NCI-H446 (cell line): ENCODE data around the gene DPF1.

Source experiments
- DNase-seq, 2 experiments: peaks; one replicate each; lab custom pipeline; 2025; lab: John Stamatoyannopoulos, UW

Gene DPF1

DNA sequence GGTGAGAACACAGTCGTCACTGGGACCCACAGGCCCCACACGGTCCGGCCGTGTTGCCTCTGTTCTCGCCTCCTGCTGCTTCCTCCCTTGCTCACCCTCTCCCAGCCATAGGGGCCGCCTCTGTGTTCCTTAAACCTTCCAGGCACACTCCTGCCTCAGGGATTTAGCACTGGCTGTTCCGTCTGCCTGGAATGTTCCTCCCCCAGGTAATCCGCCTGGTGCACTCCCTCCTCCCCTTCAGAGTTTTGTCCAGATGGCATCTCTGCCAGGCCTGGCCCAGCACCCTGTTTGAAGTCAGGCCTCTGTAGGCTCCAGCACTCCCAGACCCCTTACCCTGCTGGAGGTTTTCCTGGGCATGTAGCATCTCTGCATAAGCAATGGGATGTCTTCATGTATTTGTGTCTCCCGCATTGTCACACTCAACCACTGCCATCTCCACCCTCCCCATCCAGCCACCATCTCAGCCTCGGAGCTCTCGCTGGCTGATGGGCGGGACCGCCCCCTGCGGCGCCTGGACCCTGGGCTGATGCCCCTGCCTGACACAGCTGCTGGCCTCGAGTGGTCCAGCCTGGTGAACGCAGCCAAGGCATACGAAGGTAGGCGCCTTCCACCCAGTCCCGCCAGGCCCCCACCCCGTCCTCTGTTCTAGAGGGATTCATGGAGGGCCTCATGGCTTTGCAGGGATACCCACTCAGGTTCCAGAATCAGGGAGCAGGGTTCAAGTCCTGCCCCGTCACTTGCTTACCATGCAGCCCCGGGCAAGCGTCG, 25.9 kb downstream of the DPF1 start:
- no peak for DNase-seq

DNA sequence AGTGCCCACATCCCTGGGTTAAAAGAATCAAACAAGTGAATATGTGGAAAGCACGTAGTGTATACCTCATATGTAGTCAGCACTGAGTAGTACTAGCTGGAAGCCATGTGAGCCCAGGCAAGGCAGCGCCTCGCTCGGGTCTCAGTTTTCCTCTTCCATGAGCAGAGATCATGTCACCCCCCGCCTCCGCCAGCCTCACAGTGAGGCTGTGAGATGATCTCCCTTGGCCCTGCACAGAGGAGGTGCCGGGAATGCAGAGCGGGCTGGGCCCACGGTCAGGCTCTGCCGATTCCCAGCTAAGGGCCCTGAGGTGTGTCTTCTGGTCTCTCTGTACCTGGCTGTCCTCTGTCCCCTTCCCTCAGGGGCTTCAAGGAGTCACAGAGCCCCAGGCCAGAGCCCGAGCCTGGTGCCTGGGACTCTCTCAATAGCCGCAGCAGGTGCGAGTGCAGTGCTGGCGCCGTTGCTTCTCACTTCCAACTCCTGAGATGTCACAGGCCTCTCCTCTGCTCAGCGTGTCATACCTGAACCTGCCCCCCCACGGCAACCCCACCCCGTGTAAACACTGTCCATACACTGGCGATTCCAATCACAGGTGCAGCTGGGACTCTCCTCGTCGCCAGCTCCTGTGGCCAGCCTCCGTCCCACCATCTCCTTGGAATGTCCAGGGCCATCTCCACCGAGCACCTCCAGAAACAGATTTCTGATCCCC, 26.9 kb downstream of the DPF1 start:
- no peak for DNase-seq

DNA sequence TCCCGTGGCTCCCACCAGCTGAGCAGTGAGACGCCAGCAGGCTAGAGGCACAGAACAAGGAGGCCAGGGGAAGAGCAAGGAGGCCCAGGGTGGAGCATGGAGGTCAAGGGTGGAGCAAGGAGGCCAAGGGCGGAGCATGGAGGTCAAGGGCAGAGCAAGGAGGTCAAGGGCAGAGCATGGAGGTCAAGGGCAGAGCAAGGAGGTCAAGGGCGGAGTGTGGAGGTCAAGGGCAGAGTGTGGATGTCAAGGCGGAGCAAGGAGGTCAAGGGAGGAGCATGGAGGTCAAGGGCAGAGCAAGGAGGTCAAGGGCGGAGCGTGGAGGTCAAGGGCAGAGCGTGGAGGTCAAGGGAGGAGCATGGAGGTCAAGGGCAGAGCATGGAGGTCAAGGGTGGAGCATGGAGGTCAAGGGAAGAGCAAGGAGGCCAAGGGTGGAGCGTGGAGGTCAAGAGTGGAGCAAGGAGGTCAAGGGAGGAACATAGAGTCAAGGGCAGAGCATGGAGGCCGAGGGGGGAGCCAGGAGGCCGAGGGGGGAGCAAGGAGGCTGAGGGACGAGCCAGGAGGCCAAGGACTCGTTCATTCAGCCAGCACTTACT, 27.7 kb downstream of the DPF1 start:
- DNase-seq = no peak

DNA sequence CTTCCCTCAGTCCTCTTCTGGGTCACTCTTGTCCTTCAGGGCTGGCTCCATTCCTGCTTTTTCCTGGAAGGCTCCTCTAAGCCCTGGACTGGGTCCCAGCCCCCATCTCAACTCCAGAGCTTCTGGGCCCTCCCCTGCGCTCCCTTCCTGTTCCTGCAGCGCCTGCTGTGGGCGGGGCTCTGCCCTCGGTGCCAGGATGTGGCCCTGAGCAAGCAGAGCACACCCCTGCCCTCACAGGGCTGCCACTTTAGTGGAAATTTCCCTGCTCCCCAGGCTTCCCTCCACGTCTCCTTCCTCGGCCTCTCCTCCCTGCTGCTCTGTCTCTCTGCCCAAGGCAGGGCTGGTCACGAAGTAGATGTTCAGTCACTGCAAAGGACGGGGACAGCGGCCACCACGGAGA, 28.8 kb downstream of the DPF1 start:
- DNase-seq = no peak

DNA sequence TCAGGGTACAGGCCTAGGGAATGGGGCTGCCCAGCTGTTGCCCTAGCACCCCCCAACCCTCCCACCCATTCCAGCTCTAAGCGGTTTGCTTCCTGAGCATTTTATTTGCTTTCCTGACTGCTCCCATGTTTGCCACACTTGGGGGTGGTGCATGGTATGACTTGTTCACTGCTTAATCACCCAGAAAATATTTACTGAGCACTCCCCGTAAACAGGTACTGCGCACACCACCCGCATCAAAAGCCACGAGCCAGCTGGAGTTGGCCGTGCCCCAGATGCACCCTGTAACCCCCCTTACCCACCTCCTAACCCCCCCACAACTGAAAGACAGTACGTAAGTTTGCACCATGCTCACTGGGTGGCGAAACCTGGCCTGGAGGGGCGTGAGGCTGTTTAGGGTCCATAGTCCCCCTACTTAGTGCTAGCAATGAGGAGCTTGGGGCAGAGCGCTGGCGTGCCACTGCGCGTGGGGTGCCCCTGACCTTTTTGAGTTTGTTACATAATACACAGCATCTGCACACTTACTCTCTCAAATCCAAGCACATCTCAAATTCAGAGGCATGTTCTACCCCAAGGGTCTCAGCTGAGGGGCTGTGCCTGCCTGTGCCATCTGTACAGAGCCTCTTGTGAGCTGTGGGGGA, 29.8 kb downstream of the DPF1 start:
- DNase-seq = no peak

DNA sequence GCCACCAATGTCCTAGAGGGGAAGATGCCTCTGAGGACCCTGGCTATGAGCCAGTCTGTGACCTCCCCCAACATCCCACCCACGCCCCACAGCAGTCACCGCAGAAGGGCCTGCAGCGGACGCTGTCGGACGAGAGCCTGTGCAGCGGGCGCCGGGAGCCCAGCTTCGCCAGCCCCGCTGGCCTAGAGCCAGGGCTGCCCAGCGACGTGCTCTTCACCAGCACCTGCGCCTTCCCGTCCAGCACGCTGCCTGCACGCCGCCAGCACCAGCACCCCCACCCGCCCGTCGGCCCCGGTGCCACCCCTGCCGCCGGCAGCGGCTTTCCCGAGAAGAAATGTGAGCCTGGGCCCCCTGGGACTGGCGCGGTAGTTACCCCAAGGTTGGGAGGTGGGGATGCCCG, 30.6 kb downstream of the DPF1 start:
- DNase-seq = no peak

DNA sequence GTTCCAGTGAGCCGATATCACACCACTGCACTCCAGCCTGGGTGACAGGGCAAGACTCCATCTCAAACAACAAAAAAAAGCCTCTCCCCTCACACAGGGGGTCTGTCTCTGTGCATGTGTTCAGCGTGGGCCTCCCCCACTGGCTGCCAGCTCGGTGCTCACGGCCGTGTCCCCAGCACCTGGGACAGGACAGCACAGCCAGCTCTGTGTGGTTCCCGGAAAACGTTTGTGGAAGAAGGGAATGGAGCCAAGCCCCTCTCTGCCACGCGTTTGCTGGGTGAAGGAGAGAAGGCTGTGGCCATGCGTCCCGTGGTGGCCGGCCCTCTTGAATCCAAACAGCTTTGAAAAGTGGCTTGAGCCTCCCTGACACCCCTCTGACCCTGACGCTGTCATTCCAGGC, 32.3 kb downstream of the DPF1 start:
- DNase-seq = no peak

DNA sequence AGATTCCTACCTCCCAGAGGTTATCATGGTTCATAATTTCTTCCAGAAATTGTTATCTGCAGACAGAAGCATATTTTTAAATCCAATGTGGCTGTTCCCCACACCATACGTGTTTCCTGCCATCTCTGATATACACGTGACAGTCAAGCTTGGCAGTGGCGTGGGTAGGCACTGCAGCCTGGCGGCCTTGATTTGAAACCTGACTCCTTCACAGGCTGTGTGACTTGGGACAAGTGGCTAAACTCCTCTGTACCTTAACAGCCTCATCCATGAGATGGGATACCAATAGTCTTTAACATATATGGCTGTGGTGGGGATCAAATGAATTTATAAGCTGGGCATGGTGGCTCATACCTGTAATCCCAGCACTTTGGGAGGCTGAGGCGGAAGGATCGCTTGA, 33.2 kb downstream of the DPF1 start:
- DNase-seq = no peak

DNA sequence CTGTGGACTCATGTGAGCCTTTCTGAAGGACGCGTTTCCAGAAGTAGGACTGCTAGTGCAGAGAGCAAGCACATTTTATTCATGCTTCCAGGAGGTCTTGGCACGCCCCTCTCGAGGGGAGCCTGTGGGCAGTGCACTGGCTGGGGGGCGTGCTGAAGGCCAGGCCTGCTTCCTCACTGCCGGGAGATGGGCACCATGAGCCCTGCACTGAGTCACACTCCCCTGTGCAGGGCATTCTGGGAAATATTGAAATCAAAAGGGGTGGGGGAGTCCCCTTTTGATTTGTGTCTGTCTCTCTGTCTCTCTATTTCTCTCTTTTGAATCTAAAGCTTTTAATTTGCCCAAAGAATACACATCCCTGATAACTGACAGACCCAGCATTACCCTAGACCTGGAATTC, 34.0 kb downstream of the DPF1 start:
- no peak for DNase-seq

DNA sequence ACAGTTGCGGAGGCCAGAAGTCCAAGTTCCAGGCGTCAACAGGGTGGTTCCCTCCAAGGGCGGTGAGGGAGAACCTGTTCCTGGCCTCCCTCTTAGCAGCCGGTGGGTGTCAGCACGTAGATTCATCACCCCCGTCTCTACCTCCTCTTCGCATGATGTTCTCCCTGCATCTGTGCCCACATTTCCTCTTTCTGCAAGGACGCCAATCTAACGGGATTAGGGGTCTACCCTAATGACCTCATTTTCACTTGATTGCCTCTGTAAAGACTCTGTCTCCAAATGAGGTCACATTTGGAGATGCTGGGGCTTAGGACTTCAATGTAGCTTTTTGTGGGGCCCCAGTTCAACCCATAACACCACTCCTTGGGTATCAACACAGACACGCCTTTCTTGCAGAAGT, 38.5 kb downstream of the DPF1 start:
- DNase-seq = no peak

DNA sequence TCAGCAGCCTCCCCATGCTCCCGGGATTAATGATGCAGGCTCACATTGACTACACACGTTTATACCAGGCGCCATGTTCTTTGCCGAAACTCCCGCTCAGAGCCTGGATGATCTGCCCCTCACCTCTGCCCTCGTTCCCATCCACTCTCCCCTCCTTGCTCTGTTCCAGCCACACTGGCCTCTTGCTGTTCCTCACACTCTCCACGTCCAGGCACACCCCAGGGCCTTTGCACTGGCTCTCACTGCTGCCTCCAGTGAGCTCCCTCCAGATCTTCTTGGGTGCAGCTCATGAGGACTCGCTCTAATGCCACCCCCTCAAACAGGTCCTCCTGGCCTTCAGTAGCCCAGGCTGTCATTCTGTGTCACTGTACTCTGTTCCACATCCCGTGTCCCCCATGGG, 39.2 kb downstream of the DPF1 start:
- DNase-seq = no peak

DNA sequence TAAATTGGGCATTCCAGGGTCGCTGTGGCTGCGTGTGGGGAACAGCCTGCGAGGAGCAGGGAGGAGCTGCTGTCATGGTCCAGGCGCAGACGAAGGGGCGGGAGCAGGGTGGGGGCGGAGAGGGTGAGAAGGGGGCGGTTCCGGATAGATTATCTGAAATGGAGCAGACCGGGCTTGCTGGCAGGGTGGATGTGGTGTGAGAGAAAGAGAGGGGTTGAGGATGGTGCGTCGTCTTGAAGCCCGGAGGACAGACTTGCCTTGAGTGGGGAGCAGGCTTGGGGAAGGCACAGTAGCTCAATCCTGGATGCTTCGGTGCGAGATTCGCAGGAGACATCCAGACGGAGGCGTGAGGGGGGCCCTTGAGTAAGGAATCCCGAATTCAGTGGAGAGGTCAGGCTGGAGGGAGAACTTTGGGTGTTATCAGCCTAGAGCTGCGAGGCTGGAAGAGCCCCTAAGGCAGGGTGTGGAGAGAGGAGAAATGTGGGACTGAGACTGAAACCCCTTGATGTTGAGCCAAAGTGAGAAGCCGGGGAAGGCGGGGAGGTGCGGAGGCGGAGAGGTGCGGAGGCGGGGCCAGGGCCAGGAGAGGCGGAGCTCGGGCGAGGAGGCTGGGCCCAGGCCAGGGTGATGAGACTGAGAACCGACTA, 40.6 kb downstream of the DPF1 start:
- DNase-seq = no peak

DNA sequence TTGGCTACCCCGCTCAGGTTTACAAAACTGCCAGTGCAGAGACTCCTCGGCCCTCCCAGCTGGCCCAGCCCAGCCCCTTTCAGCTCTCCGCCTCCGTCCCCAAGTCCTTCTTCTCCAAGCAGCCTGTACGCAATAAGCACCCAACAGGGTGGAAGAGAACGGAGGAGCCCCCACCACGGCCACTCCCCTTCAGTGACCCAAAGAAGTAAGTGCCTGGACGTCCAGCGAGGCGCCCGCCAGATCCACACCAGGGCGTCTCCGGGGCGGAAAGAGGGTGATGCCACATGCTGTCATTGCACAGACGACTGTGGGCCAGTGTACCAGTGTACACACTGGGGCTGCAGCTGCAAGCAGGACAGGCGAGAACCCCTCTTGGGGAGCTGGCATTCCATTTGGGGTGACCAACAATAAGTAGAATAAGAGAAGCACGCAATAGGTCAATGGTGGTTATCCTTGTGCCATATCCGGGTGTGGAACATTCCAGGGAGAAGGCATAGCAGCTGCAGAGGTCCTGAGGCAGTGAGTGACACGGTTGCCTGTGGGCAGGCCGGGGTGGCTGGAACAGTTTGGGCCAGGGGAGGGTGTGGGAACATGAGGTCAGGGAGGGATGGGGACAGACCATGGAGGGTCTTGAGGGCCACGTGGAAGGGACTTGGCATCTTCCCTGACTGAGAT, 41.3 kb downstream of the DPF1 start:
- no peak for DNase-seq

DNA sequence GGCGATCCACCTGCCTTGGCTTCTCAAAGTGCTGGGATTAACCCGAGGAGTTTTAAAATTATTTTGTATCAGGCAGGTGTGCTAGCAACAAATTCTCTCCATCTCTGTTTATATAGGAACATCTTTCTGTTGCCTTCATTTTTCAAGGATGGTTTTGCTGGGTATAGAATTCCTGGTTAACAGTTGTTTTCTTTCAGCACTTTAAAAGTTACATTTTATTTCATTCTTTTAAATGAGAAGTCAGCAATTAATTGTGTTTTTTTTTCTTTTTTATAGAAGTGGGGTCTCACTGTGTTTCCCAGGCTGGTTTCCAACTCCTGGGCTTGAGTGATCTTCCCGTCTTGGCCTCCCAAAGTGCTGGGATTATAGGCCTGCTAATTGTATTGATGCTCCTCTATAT, 44.0 kb downstream of the DPF1 start:
- no peak for DNase-seq

DNA sequence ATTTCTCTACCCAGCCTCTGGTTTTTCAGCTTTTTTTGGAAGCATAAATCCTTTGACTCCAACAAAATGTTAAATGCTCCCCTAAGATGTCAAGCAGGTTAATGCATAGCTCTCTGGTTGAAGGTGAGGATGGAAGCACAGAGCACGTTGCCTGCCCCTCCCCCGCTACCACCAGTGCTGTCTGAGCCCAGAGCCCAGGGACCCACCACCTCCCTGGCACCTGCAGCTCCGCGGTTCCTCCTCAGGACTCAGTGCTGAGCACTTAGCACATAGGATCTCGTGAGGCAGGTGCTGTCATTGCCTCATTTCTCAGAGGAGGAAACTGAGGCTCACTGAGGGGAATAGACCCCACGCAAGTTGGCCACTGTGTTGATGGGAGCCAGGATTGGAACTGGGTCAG, 48.6 kb downstream of the DPF1 start:
- DNase-seq = no peak

DNA sequence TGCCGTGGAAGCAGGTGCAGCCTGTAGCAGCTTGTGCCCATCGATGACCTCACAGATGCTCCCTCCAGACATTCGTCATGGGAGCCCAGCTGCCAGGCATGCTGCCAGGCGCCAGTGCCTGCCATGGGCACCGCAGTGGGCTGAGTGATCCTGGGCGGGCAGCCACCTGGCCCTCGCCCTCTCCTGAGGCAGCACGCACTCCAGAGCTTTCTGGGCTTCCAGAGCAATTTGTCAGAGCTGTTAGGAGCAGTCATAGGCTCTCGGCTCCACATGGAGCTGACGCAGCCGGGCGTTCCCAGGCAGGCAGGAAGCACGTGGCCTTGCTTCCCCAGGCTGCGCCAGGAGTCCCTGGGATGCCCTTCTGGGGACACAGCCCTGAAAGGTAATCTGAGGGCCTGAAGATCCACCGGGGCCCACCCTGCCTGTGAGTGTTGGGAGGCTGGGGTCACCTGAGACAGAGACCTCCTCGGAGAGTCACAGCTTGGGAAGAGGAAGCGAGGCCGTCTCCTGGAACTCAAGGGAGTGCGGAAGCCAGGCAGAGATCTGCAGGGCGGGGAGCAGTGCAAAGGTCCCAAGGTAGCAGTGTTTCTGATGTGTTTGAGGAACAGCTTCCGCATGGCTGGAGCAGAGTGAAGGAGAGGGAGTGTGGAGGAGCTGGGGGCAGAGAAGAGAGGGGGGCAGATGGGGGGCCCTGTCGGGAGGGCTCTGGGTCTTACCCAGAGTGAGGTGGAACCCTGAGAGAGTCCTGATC, 50.6 kb downstream of the DPF1 start:
- peak; percentile 98 to 99 for DNase-seq

DNA sequence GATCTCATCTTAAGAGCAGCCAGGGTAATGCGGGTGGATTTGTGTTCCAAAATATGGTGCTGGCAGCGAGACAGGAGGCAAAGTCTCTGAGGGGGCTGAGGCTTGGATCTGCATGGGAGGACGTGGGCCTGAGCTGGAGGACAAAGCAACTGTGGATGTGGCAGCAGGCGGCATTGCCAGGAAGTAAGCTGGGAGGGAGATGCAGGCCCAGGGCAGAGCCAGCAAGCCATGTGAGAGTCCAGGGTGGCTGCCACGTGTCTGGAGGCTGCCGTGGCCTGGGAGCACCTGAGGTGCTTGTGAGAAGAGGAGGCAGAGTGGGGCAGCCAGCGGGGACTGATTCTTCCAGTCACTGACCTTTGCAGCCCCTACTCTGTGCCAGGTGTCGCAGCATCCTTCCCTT, 52.0 kb downstream of the DPF1 start:
- DNase-seq = peak; percentile 70 to 87

DNA sequence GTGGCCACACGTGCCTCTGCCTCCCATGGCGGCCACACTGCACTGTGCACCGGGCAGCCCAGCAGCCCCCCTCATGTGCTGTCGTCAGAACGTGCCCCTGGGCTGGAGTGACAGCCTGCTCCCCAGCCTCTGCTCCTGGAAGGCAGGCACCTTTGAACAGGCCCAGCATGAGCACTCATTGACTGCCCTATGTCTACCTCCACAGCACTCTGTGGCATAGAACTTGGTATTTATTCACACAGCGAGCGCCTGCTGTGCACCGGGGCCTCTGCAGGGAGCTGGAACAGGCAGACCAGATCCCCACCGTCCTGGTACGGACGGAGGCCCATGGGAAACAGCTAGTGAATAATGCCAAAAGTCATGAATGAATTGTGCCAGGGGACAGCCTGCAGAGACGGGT, 53.7 kb downstream of the DPF1 start:
- peak; percentile 16 to 74 for DNase-seq

DNA sequence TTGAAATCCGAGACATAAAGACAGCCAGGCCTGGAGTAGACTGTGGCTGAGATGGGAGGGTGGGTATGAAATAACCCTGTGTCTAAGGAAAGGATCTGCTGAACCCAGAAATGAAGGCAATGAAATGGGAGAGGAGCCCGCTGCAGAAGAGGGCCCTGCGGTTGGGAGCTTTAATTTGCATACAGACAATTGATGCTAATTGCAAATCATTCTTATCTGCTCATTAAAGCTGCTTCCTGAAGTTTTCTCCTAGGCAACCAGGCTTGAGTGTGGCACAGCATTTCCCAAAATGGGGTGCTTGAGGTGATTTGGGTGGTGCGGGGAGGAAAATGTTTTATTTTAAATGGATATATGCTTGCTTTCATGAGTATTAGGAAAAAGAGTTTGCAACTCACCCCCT, 55.4 kb downstream of the DPF1 start:
- no peak for DNase-seq

DNA sequence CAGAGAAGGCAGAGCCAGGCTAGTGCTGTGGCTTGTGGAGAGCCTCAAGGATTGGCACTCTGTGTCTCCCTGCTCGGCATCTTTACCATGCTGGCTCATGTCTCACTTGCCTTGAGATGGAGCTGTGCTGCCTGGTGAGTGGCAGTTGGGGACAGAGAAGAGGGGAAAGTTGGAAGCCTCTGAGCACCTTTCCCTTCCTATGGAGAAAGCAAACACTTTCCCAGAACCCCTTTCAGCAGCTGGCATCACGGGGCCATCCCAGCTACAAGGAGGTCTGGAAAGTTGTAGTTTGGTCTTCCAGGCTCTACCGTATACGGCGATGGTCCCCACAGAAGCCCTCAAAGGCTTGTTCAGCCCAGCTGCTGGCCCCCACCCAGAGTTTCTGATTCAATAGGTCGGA, 58.7 kb downstream of the DPF1 start:
- no peak for DNase-seq

DNA sequence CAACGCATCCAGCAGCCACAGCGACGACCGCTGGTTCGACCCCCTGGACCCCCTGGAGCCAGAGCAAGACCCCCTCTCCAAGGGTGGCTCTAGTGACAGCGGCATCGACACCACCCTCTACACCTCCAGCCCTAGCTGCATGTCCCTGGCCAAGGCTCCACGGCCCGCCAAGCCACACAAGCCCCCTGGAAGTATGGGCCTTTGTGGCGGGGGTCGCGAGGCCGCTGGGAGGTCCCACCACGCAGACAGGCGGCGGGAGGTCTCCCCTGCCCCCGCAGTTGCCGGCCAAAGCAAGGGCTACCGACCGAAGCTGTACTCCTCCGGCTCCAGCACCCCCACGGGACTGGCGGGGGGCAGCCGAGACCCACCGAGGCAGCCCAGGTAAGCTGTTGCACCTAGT, 59.5 kb downstream of the DPF1 start:
- no peak for DNase-seq
